ENCODE results near the gene TAB2. TPM values are rescaled to one million over a fixed set of nuclear protein-coding genes. Genes with fewer than 3 reads are reported as not detected.

The TAB2 gene
- total and polyA plus RNA-seq, 2 donors (not counting 1 experiment from before 2014, with no cell fraction given), result 31.6 to 88.5 TPM

DNA sequence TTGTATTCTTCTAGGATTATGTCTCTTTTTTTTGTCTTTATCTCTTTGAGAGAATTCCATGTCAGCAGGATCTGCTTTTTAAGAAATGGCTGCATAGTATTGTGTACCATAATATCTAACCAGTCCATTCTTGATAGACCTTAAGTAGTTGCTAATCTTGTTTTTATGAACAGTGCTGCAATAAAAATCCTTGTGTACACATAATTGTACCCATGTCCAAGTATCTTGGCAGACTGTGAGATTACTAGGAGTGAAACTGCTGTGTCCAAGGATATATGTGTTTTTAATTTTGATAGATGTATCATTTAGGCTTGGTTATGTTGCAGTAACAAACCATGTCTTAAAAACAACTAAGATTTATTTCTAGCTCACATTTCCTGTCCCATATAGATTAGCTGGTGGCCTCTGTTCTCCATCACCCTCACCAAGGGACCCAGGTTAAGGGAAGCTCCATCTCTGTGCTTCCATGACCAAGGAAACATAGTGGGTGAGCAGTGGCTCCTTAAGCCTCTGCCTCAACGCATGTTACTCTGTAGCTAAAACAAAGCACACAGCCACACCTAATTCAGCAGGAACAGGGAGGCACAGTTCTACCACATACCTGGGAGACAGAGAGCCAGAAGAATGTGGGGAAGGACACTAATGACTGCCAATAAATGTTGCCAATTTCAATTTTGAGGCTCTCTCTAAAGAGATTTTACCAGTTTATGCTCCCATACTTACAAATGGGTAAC, 70.4 kb downstream of the TAB2 start:
- Histone ChIP-seq H3K4me2 (replicated peaks; ENCODE audit: low read depth, low read length, poor library complexity, severe bottlenecking) (no peak overlapping the region), H3K36me3 (replicated peaks in 1 of 2; ENCODE audit: control extremely low read depth in 1 of 2, control insufficient read depth in 1 of 2, extremely low read depth in 1 of 2, insufficient read depth in 2 of 2, low read length in 1 of 2) (peaks cover 7 to 8% of the 10 kb centered on the region in 2 experiments), H3K4me1 (ENCODE audit: control insufficient read depth in 2 of 2, insufficient read depth in 2 of 2, low read length in 2 of 2) (no peaks in the 10 kb centered on the region), H4K20me1 (ENCODE audit: control insufficient read depth, insufficient read depth, low read length, poor library complexity, severe bottlenecking) (peaks cover 7% of the 10 kb centered on the region), H3K9ac (ENCODE audit: low read length) (no peak overlapping the region), H3K4me3 (ENCODE audit: control extremely low read depth in 1 of 5, extremely low read depth in 1 of 5, insufficient read depth in 1 of 5, low read depth in 2 of 5, low read length in 4 of 5) (no peak overlapping the region), H2AFZ (ENCODE audit: insufficient read depth, low read depth, low read length, poor library complexity, severe bottlenecking) (no peak overlapping the region), H3K27me3 (replicated peaks in 1 of 4; ENCODE audit: control extremely low read depth in 1 of 4, control insufficient read depth in 3 of 4, insufficient read depth in 4 of 4, low read length in 3 of 4) (no peaks in the 10 kb centered on the region), H3K79me2 (ENCODE audit: control insufficient read depth, insufficient read depth, low read length) (peaks cover 44% of the 10 kb centered on the region), H3K9me3 (ENCODE audit: control extremely low read depth in 1 of 3, control insufficient read depth in 2 of 3, insufficient read depth in 1 of 3, low read length in 2 of 3) (peaks cover 0 to 3% (median 3%) of the 10 kb centered on the region in 3 donors), H3K27ac (ENCODE audit: low read length in 2 of 2) (no peak overlapping the region)
- DNase-seq (no peak), ATAC-seq (ENCODE audit: low read depth) (no peak)
- H3K27ac Mint-ChIP-seq, result no peak overlapping the region
- H3K27me3 Mint-ChIP-seq, result no peaks in the 10 kb centered on the region
- 60% methylated on average over 1 of the region's 1 CpG for WGBS (ENCODE audit: insufficient coverage)
- H3K9me3 Mint-ChIP-seq (ENCODE audit: insufficient read depth), result peaks cover 5% of the 10 kb centered on the region
- POLR2A ChIA-PET, result interaction anchor here (0.8 kb wide), 1 partner anchor 40 kb away, joined by 5 read pairs; no protein-coding TSS in a partner anchor
- intact Hi-C loops (cut with micrococcal nuclease), result loop anchor here (5.0 kb wide), 1 partner anchor 36 kb away; no protein-coding TSS in a partner anchor
- peaks cover 14% of the 10 kb centered on the region for H3K4me1 Mint-ChIP-seq
- no peak overlapping the region for H3K4me3 Mint-ChIP-seq
- CTCF ChIA-PET, result interaction anchor here (1.0 to 1.4 kb wide), 2 partner anchors 107 to 306 kb away, joined by 3 to 5 read pairs; no protein-coding TSS in a partner anchor
- no peak for TF ChIP-seq EZH2 (IDR thresholded peaks at IDR 0.05; ENCODE audit: borderline replicate concordance, insufficient read depth, low read depth, low read length, poor library complexity, severe bottlenecking)
- TF ChIP-seq, protein P1, sequence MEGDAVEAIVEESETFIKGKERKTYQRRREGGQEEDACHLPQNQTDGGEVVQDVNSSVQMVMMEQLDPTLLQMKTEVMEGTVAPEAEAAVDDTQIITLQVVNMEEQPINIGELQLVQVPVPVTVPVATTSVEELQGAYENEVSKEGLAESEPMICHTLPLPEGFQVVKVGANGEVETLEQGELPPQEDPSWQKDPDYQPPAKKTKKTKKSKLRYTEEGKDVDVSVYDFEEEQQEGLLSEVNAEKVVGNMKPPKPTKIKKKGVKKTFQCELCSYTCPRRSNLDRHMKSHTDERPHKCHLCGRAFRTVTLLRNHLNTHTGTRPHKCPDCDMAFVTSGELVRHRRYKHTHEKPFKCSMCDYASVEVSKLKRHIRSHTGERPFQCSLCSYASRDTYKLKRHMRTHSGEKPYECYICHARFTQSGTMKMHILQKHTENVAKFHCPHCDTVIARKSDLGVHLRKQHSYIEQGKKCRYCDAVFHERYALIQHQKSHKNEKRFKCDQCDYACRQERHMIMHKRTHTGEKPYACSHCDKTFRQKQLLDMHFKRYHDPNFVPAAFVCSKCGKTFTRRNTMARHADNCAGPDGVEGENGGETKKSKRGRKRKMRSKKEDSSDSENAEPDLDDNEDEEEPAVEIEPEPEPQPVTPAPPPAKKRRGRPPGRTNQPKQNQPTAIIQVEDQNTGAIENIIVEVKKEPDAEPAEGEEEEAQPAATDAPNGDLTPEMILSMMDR (IDR thresholded peaks at IDR 0.05), result no peak
